Smooth muscle cell of the coronary artery (primary cell): ENCODE results near the gene TOM1. TPM values are rescaled to one million over a fixed set of nuclear protein-coding genes. Genes with fewer than 3 reads are reported as not detected.

Experiments
- total RNA-seq: library from RNA; depleted of rRNA; stranded (reverse); fragments of >200 nt; gene quantifications from 2 replicates; pipeline ENCODE4 v1.2.3, GENCODE V29; 2014; ENCODE audit warnings: low replicate concordance

The TOM1 gene
- total RNA-seq, result 30.1 and 41.2 TPM in 2 replicates

GRCh38 chr22:35299673-35300499 lies at the start of gene TOM1:
TOM1 (plus strand) TSS chr22:35299894; CDS start chr22:35299929, 35 bp downstream.

GRCh38 chr22:35257321-35258190 lies 42.1 kb upstream of the TOM1 start, which contains the start of gene HMGXB4:
HMGXB4 (plus strand) TSS chr22:35257493; CDS start chr22:35262391, 4,898 bp downstream.

GRCh38 chr22:35380537-35381423 lies 81.1 kb downstream of the TOM1 start, which contains the start of gene HMOX1:
HMOX1 (plus strand) TSS chr22:35381096; CDS start chr22:35381174, 78 bp downstream.

Other genes with a start within 250 kb of the TOM1 start
- gene ISX, start 233.7 kb upstream of the TOM1 start, total RNA-seq, result not detected in 2 replicates
- gene HMGXB4, start 42.4 kb upstream of the TOM1 start, total RNA-seq, result 10.8 and 12.2 TPM in 2 replicates
- 24.1 and 94.4 TPM in 2 replicates for gene HMOX1, start 81.2 kb downstream of the TOM1 start, total RNA-seq
- 11.5 and 26.8 TPM in 2 replicates for gene MCM5, start 100.2 kb downstream of the TOM1 start, total RNA-seq
- not detected in 2 replicates for gene RASD2, start 240.9 kb downstream of the TOM1 start, total RNA-seq